D721Med (cell line): ENCODE data around the gene TMEM255B.
"Not testable (repeated sequence)": the region's sequence is repeated elsewhere in the genome, so short reads cannot be mapped to it uniquely, and the experiment has no call there.

Experiments
- DNase-seq: peaks from one replicate; pipeline ENCODE4 v3.0.0; 2011; ENCODE audit warnings: low spot score; ENCODE audit not compliant: insufficient read length
- FAIRE-seq: peaks from 2 replicates; lab custom pipeline; 2011; peaks lifted over from hg19 to GRCh38; lab: Jason Lieb, UNC
- TF ChIP-seq, protein P1 (sequence below): IDR thresholded peaks from 2 replicates; pipeline ENCODE4 v1.5.1; 2012; ENCODE audit warnings: mild to moderate bottlenecking, control low read depth; ENCODE audit not compliant: insufficient read depth; ENCODE audit errors: missing control alignments

TMEM255B gene

DNA sequence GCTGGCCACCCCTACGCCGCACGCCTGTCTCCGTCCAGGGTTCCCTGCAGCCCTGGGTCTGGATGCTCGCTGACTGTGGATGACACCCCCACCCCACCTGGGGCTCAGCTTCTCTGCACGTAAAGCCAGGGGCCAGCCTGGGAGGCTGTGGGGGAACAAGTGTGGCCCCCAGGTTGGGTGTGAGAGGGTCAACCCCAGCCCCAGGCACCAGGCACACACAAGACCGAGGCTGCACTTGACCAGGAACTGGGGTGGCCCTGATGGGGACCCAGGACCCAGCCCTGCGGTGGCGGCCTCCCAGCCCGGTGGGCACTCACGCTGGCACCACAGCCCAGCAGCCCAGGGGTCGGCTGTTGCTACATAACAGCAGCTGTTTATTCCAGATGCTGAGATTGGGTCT, 63.2 kb downstream of the TMEM255B start:
- no peak for FAIRE-seq
- TF ChIP-seq, protein P1, sequence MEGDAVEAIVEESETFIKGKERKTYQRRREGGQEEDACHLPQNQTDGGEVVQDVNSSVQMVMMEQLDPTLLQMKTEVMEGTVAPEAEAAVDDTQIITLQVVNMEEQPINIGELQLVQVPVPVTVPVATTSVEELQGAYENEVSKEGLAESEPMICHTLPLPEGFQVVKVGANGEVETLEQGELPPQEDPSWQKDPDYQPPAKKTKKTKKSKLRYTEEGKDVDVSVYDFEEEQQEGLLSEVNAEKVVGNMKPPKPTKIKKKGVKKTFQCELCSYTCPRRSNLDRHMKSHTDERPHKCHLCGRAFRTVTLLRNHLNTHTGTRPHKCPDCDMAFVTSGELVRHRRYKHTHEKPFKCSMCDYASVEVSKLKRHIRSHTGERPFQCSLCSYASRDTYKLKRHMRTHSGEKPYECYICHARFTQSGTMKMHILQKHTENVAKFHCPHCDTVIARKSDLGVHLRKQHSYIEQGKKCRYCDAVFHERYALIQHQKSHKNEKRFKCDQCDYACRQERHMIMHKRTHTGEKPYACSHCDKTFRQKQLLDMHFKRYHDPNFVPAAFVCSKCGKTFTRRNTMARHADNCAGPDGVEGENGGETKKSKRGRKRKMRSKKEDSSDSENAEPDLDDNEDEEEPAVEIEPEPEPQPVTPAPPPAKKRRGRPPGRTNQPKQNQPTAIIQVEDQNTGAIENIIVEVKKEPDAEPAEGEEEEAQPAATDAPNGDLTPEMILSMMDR: no peak
- DNase-seq: no peak

DNA sequence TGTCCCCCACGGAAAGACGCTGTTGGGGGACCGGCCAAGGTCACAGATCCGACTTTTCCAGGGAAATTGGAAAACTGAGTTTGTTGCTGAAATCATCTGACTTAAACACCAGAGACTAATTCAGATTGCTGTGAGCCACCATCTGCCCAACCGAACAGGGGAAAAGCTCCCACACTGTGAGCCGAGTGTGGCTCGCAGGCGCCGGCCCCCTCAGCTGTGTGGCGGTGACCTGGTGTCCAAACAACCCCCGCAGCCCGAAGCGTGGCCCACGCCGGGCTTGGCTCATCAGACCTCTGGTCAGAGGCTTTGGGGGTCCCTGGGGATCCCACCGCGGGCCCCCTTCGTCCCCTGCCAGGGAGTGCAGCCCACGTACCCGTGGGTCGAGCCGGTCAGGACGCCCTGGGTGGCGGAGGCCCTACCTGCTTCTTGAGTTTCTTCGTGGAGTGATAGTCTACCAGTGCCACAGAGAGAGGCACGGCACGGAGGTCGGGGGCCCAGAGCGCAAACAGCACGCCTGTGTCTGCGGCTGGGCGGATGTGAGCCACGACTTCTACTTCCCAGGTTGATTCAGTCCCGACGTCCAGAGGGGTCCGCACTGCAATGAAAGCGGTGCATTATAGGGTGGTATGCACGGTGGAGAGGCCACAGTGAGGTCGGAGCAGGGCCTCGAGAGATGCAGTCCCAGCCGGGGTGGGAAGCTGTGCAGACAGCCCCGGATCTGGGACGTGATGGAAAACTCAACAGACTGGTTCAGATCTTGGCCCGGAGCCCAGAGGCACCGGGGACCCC, 64.1 kb downstream of the TMEM255B start:
- no peak for FAIRE-seq
- TF ChIP-seq, protein P1: no peak

DNA sequence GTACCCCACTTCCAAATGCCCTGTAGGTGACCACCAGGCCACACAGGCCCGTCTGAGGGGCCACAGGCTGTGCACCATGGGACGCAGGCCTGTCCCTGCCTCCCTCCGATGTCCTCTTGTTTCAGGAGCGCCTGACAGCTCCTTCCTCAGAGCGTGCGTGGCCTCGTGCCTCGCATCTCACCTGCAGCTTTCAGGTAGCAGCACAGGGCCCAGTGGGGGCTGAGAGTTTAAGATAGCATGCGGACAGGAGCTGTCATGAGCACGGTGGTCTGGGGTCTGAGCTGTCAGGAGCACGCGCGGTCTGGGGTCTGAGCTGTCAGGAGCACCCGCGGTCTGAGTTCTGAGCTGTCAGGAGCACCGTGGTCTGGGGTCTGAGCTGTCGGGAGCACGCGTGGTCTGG, 64.7 kb downstream of the TMEM255B start:
- TF ChIP-seq, protein P1: no peak
- DNase-seq: no peak
- FAIRE-seq: no peak

More for the DNA sequence above, 64.1 kb downstream of the TMEM255B start:
- DNase-seq: no peak

DNA sequence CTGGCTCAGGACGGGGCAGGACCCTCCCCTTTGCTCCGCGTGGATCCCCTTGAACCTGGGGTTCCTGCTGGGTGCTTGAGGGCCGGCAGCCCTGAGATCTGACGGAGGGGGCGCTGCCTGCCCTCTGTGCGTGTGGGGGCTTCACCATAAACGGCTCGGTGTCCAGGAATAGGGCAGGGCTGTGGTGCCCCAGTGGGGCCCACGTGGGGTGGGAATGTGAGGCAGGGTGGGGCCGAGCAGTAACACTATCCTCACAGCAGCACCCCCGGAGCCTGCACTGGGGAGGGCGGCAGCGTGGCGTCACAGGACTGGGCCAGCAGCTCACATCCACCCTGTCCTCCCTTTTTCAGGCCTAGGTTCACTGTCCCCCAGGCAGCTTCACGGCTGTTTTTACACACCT, 66.8 kb downstream of the TMEM255B start:
- no peak for FAIRE-seq
- DNase-seq: no peak
- TF ChIP-seq, protein P1: no peak

DNA sequence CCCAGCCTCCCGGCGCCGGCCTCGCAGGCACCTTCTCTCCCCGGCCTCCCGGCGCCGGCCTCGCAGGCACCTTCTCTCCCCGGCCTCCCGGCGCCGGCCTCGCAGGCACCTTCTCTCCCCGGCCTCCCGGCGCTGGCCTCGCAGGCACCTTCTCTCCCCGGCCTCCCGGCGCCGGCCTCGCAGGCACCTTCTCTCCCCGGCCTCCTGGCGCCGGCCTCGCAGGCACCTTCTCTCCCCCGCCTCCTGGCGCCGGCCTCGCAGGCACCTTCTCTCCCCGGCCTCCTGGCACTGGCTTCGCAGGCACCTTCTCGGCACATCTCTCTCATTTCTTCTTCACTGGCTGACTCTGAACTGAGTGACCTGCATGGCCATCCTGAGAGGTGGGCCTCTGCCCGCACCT, 67.4 kb downstream of the TMEM255B start:
- FAIRE-seq: not testable (repeated sequence)

DNA sequence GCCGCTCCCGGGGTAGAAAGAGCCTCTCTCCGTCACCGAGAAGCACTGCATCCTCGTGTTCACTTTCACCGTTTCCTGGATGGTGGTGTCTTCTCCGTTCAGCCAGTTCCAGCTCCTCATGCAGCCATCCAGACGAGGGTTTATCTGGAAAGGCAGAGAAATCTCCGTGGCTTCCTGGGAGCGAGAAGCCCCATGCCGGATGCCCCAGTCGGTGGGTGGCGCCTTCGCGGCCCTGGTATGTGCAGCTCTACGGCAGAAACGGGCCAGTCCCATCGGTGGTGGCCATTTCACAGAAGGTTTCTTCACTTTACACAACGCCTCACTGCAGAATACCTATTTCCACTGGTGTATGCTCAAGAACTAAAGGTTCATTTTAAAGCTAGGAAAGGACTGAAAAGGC, 68.0 kb downstream of the TMEM255B start:
- FAIRE-seq: no peak
- DNase-seq: no peak
- TF ChIP-seq, protein P1: no peak

More for the DNA sequence above, 67.4 kb downstream of the TMEM255B start:
- DNase-seq: not testable (repeated sequence)

DNA sequence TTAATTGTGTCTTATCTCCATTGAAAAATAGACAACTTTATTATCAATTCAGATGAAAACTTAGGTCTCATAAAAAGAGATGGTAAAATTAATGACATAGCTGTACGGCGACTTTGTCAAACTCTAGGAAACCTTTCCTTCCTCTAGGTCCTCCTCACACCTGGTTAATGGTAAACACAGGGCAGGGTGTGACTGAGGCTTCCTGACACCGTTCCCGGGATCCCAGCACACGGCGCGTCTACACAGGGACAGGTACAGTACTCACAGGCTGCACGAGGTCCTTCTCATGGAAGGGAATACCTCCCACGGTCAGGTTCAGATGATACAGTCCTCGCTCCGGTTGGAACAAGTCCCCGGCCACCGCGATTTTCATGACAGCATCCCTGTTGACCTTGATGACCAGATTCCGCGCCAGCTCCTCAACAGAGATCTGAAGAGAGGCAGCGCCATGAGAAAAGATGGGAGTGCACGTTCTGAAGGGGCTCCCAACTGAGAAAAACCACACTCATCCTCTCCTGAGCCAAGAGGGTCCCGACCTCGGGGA, 69.3 kb downstream of the TMEM255B start:
- FAIRE-seq (no peak), DNase-seq (no peak)
- TF ChIP-seq, protein P1: no peak

DNA sequence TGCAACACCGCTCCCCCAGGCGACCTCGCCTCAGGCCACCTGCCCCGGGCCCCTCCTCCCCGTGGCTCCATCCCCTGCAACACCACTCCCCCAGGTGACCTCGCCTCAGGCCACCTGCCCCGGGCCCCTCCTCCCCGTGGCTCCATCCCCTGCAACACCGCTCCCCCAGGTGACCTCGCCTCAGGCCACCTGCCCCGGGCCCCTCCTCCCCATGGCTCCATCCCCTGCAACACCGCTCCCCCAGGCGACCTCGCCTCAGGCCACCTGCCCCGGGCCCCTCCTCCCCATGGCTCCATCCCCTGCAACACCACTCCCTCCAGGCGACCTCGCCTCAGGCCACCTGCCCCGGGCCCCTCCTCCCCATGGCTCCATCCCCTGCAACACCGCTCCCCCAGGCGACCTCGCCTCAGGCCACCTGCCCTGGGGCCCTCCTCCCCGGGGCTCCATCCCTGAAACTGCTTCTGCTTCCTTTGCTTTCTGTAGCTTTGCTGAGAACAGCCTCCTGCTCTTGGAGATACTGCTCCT, 71.5 kb downstream of the TMEM255B start:
- not testable (repeated sequence) for DNase-seq, FAIRE-seq
